Epithelial cell of esophagus (primary cell): Measurements from ENCODE around the gene FGFR2.

Experiments
- DNase-seq: peaks from one replicate; pipeline ENCODE4 v3.0.0; 2010; ENCODE audit warnings: low read depth
- H3K4me3 ChIP-seq: 2 replicates; pipeline ENCODE4 v1.5.1; 2011; ENCODE audit warnings: mild to moderate bottlenecking, low read length, control low read depth
- CTCF ChIP-seq: IDR thresholded peaks from 2 replicates; pipeline ENCODE4 v1.5.1; 2011; ENCODE audit warnings: low read depth, mild to moderate bottlenecking, low read length, control low read depth, inconsistent platforms; ENCODE audit not compliant: insufficient read depth; ENCODE audit errors: missing control alignments

Gene FGFR2

GRCh38 chr10:121464517-121464916 lies 133.7 kb downstream of the FGFR2 start:
- TF ChIP-seq CTCF: no peak
- no peak overlapping the region for H3K4me3 ChIP-seq
- DNase-seq: no peak

- DNase-seq: no peak
- TF ChIP-seq CTCF: no peak
- no peak overlapping the region for H3K4me3 ChIP-seq
Measured at GRCh38 chr10:121462955-121463354, 135.3 kb downstream of the FGFR2 start.

GRCh38 chr10:121462281-121462680 lies 136.0 kb downstream of the FGFR2 start:
- no peak for DNase-seq
- no peak overlapping the region for H3K4me3 ChIP-seq
- no peak for TF ChIP-seq CTCF

GRCh38 chr10:121461307-121461706 lies 136.9 kb downstream of the FGFR2 start:
- no peak for TF ChIP-seq CTCF
- H3K4me3 ChIP-seq: no peak overlapping the region
- DNase-seq: no peak

- no peak overlapping the region for H3K4me3 ChIP-seq
- TF ChIP-seq CTCF: no peak
- peak; percentile 79 for DNase-seq
Measured at GRCh38 chr10:121460733-121461132, 137.5 kb downstream of the FGFR2 start.

- peak; percentile 39 for DNase-seq
Measured at GRCh38 chr10:121459622-121460453, 138.4 kb downstream of the FGFR2 start.

More at GRCh38 chr10:121459622-121460453, 138.4 kb downstream of the FGFR2 start:
- no peak for TF ChIP-seq CTCF
- H3K4me3 ChIP-seq: no peak overlapping the region
